ENCODE results near the gene FIBCD1.

Gene FIBCD1

DNA sequence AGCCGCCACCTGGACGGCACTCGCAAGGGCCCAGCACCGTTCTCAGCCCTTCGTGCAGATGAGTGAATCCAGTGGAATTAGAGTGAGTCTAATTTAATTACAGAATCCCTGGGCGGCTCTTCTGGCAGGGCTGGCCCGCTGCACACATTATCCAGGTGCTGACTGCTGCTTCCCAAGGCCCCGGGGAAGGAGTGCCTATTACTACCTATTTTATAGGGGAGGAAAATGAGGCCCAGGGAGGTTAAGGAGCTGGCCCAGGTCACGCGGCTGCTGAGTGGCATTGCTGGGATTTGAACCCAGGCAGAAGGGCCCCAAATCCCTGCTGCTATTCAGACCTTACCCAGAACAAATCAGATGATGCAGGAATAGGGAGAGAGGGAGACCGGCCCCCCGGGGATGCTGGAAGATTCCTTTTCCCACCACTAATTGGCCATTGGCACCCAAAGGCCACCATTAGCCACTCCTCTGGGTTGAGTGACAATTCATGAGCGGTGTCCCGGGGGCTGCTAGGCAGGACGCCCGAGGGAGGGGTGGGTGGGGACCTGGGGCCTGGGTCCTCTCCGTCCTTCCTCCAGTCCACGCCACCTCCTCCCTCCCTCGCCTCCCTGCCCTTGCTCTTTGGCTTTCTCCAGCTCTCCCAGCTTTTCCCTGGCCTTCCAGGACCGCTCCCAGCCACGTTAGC is 32.2 kb downstream of the FIBCD1 start:
- no peak for DNase-seq (ENCODE audit: low spot score)

DNA sequence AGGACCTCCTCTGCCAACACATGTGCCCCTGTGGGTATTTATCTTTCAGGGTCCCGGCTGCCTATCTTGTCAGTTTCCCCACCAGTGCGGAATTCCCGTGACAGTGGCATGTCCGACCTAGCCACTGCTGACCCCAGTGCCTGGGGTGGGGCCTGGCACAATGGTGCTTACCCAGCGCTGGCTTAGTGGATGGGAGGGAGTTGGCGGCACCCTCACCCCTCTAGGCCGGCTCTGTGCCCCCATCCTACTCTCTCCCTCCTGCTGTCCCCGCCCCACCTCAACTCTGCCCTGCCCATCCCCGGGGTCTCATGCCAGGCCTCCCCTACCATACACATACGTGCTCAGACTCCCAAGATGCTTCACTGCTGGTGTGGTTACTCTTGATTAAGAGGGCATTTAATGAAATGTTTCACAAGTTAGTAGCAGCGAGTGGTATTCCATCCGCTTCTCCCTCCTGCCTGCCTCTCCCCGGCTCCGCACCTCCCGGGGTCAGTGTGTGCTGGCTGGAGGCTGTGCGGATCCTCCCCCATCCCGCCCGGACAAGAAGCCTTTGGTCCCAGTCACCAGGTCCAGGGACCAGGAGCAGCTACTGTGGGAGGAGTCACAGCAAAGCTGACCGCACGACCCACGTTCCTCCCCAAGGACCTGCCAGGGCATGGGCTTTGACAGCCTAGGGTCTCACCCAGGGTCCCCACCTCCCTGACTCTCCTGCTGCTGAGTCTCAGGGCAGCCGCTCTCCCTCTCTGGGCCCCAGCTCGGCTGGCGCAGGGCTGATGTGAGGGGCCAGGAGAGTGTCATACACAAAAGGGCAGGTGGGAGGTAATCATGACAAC is 32.9 kb downstream of the FIBCD1 start:
- DNase-seq (ENCODE audit: low spot score) = no peak

DNA sequence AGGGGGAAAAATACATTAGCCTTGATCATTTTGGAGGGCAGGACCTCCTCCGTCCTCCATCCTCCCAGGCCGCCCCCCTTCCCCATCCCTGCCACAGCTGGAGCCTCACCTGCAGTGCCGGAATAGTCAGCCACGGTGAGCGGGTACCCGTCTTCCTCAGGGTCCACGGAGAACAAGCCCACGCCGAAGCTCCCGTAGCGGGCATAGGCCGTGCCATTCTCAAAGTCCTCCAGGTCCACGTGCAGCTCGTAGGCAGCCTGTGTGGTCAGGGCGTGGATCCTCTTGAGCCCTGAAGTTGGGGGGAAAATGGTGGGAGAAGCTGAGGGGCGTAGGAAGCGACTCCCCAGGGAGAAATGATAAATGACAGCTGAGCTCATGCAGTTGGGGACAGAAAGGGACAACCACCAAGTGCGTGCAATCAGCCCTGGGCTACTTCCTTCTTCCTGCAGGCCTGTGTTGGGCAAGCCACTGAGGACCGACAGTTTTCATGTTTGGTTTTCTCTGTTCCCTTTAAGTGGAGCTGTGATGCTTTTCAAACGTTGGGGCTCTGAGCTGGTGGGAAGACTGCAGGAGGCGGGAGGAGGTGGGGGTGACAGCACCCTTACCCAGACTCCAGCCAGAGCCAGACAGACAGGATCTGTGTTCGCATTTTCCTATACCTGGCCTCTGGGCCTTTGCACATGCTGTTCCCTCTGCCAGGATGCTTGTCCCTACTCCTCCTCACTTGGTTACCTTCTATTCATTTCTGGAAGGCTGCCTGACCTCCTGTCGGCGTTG is 33.7 kb downstream of the FIBCD1 start:
- no peak for DNase-seq (ENCODE audit: low spot score)

DNA sequence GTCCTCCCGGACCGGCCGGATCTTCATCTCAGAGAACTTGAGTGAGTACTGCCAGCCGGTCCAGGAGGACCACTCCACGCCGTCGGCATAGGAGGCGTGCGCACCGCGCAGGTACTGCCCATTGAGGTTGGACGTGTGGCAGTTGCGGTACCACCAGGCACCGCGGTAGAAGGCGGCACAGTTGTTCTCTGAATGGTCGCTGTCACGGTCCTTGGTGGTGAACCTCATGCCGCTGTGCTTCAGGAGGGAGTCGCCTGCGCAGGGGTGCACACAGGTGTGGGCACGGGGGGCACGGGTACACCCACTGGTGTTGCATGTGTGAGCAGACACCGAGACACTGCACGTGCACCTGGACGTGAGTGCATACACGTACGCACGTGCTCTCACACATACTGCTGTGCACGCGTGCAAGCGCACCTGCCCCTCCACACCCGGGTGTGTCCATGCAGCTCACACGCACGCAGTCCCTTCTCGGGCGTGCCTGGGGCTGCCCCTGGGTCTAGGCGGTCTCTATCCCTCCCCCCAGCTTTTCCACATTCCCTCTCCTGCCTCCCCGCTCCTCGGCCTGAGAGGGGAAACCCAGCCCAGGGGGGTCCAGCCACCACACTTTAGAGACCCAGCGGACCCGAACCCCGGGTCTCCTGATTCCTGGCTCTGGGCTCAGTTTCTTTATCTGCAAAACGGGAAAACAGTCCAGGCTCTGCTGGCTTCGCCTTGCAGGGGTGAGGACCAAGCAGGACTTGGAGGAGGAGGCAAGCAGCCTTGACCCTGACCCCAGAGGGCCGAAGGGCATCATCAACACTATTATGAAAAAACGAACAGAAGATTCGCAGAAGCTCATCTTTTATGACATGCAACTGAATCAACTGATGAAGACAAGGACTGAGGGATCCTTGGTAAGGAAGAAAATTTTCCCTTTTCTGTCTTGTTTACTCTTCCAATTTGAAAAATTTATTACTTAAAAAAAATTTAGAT is 34.7 kb downstream of the FIBCD1 start:
- no peak for DNase-seq (ENCODE audit: low spot score)

DNA sequence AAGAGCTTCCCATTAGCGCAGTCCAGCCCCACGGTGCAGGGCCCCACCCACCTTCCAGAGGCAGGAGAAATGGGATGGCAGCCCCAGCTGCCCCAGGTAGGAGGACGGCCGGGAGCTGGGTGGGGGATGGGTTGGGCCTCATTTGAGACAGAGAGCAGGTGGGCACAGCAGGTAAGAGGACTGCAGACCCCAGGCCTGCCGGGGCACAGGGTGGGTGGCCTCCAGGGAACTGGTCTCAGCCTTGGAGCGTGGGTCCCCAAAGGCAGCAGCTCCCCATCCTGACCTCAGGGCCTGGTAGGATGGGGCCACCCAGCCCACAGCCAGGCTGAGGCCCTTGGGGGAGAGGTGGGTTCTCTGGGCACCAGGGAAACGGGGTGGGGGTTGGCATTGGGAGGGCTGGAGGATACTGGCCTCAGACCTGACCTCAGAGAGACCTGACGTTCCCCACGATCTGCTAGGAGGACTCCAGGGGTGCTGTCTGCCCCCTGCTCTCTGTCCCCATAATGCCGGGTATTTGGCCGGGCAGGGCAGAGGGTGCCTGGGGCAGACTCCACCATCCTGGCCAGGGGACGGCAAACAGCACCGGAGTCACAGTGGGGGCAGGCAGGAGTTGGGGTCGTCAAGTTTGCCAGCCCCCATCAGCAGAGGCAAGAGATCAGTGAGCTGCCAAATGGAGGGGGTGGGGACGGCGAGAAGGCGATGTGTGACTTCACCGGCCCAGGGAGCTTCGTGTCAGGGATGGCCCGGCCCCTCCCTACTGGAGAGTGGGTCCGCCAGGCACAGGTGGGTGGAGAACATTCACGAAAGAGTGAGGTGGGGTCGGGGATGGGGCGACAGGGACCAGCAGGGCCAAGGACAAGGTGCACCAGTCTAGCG is 35.6 kb downstream of the FIBCD1 start:
- DNase-seq (ENCODE audit: low spot score) = no peak

DNA sequence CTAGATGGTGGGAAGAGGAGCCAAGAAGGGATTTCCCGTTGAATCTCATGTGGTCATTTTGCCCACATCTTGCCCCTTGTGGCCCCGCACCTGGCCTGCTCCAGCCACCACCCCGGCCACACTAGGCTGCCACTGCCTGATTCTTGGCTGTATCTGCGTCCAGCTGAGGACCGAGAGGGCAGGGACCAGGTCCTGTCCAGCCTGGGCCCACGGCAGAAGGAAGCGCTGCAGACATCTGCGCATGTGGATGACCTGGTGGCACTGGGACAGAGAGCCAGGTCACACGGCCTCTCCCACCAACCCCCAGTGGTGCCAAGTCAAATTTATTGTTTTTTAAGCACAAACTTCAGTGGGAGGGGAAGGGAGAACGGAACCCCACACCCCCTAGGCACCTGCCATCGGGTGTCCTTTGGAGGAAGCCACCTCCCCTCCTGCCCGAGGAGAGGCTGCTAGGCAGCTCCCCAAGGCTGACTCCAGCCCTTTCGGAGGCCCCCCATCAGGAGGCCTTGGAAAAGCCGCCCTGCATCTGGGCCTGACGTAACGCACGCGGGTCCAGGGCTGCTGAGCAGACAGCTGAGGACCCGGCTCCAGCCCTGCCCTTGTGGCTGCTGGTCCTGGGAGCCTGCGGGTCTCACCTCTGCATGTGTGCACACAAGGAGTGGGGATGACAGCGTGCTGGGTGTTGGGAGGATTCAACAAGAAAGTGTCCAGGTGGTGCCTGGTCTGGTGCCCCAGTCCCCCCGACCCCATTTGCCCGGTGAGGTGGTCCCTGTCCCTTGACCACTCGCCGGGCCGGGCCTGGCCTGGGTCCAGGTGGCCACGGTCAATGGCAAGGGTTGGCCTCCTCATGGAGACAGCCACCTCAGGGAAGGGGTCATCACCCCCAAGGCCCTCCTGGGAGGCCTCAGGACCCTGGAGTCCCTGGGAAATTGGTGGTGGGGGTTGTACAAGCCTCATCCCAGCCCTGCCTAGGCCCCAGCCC is 36.6 kb downstream of the FIBCD1 start:
- DNase-seq (ENCODE audit: low spot score) = no peak

DNA sequence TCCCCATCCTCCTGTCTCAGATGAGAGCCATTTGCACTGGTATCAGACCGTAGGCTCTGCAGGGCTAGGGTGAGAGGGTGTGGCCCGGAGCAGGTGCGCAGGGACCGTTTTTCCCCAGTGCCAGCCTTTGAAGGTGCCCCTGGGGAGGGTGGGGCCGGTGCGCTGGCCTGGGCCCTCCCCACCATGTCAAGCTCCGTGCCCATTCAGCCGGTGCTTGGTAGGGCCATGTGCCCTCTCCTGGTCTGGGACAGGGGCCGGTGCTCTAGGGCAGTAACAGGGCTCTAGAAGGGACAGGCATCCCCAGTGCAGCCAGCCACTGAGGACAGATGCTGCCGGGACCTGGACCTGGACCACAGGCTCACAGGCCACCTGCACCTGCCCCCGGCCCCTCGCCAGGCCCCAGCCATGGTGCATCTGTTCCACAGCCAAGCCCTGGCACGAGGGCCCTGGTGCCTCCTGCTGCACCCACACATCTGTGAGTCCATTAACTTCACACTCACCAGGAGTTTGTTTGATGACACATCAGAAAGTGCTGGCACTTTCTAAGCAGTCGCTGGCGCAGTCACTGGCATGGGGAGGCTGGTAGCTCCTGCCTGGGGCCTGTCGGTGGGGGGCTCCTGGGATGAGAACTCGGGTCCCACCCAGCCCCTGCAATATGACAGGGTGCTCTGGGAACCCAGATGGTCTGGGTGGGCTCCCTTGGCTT is 37.4 kb downstream of the FIBCD1 start:
- DNase-seq (ENCODE audit: low spot score) = no peak

DNA sequence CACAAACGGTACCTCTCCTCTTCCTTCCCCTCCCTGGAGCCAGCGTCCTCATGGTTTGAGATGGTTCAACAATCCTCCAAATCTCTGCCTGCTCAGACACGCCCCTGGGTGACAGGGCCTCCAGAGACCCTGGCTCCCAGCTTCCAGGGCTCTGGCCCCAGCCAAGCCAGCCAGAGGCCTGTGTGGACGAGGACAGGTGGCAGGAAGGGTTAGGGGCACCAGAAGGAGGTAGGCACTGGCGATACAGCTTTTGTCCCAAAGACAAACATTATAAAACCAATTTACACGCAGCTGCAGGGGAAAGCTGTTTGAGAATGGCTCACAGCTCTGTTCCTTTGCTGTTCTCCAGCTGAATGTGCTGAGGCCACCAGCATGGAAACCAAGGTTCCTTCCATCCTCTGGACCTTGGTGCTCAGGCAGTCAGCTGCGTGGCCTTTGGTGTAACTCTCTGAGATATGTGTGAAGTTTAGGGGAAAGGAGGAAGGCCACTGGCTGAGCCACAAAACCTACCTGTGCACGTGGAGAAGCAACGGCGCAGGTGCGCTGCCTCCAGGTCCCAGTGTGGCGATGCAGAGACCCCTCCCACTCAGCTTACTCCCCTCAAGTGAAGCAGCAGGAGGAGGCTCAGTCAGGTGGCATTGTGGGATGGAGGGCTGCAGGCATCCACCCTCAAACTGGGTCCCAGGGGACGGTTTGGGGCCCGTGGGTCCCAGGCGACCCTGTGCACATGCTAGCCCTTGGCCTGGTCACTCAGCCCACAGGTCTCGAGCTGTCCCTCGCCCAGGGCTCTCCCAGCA is 38.1 kb downstream of the FIBCD1 start:
- no peak for DNase-seq (ENCODE audit: low spot score)

DNA sequence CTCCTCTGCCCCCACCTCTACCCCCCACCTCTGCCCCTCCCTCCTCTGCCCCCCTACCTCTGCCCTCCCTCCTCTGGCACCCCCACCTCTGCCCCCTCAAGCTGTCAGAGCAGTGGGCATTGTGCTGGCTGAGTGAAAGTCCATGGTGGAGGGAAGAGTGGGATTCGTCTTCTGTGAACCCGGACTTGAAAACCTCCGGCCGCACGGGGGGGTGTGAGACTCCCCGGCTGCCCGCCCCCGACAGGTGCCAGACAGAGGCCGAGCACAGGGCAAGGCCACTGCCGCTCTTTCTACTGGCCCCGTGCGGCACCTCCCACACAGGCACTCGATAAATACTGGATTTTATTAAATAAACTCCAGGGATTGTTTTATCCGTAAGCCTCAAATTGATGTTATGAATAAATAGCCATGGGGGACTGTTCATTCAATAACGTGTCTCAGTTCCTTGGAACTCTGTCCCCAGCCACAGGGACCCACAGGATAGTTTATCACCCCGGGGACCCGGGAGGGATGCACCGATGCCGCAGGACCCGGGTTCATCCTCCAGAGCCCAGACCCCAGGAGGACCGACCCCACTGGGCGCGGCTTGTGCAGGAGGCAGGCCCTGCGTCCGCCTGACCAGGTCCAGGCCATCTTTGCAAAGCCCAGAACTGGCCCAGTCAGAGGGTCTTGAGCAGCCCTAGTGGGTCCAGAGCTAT is 39.8 kb downstream of the FIBCD1 start:
- no peak for DNase-seq (ENCODE audit: low spot score)

DNA sequence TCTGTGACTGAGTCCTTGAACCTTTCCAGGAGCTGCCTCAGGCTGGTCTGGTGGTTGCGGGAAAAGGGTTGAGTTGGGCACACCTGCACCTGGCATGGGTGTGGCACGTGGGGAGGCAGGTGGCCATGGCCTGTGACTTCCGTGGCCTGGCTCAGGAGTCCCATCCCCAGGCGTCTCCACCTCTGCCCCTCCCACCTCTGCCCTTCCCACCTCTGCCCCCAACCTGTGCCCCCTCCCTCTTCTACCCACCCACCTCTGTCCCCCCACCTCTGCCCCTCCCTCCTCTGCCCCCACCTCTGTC is 40.5 kb downstream of the FIBCD1 start:
- no peak for DNase-seq (ENCODE audit: low spot score)

DNA sequence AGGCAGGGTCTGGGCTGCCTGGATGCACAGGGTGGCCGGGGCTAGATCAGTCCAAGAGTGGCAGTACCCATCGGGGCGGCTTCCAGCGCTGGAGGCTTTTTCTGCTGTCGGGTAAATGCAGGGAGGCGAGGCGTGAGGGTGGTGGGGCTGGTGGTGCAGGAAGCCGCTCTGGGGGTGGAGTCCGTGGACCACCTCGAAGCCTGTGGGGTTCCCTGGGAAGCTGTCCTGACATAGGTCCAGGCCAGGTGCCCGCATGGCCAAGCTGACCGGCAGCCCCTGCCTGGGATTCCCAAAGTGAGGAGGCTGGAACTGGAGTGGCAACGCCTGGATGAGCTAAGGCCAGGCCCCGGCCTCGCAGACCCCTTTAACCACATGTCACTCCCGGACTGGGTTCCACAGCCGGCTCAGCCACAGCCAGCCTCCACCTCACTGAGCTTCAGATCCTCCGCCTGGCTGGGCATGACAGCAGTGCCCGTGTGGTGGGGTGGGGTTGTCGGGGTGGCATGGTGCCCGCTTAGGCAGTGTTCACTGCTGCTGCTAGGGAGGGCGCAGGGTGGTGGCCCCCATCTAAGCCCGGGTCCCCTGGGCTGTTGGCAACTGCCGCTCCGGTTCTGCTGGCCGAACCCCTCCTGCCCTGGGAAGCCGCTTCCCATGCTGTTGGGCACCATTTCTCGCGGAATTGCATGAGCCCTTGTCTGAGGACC is 41.0 kb downstream of the FIBCD1 start:
- DNase-seq (ENCODE audit: low spot score) = no peak

DNA sequence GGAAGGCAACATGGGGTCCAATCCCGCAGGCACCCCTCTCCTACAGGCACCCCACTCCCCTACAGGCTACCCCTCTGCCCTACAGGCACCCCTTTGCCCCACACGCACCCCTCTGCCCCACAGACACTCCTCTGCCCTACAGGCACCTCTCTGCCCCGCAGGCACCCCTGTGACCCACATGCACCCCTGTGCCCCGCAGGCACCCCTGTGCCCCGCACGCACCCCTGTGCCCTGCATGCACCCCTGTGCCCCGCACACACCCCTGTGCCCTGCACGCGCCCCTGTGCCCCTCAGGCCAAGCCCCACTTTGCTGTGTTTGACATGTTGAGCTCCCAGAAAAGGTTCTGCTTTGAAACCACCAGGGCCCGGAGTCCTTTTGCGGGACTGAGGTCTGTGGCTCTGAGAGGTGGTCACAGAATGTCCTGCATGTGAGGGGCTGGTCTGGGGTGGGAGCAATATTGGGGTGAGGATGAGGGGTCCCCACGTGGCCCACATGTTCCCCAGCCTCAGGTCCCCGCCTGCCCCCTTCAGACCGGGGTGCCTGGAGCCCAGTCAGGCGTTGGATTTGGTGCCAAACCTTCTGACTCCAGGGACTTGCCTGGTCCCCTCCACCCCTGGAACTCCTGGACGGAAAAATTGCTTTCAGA is 41.8 kb downstream of the FIBCD1 start:
- no peak for DNase-seq (ENCODE audit: low spot score)

DNA sequence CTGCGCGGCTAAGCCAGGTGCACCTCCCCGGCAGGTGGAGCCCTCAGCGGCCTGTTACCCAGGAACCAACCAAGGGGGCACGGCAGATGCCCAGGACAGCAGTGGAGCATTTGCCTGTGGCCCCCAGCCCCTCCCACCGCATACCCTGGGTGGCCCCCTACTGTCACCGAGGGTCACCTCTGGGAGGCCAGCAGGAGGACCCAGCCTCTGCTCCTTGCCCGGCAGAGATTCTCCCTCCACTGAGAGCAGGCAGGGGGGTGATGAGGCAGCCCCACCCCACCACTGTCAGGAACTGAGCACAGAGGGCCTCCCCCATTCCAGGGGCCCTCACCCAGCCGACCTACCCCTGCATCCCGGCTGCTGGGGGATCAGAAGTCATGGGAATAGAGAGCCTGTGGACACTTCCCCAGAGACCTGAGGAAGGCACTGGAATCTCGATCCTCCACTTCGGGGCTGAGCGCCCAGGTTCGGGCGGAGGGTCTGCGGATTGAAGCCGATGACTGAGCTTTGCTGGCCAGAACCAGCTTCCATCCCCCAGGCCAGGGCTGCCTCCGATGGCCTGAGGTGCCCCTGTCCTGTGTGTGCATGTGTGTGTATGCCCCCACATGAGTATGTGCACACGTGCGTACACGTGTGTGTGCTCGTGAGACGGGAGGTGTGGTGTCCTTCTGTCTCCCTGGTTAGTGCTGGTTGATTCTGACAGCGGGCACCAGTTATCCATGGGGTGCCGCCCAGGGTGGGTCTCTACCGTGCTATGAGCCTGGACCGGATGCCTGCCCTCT is 42.6 kb downstream of the FIBCD1 start, which contains the start of gene QRFP:
TSS of gene QRFP (minus strand) at position 580 of the 782 bp plus-strand sequence. CDS start 2,974 bp downstream, outside the sequence.
- no peak for DNase-seq (ENCODE audit: low spot score)

DNA sequence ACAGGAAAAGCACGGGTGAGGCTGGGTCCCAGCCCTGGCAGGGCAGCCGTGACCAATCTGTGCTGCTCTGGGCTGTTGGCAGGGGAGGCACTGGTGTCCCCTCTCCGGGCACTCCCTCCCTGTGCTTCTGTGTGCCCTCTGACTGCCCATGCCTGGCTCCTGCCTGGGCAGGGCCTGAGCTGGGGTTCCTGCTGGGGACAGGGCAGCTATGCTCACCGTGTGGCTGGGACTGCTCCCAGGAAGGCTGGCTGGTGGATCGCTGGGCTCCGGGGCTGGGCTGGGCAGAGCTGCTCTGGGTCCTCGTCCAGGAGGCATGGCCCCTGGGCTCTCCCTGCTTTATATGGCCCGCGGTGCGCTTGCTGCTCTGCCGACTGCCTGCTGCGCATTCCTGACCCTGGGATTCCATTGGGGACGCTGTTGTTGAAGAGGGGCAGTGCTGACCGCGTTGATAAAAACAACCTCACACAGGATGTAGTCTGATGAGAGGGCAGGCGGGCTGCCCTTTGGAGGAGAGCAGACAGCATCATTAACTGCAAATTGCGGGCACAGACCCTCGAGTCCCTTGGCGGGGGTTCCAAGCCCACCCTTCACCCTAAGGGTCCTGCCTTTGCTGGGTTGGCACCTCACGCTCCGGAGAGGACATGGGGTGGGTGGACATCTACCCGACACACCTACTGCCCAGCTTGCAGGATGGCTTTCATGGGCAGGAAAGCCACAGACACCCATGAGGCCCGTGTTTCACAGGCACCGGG is 43.4 kb downstream of the FIBCD1 start:
- no peak for DNase-seq (ENCODE audit: low spot score)

DNA sequence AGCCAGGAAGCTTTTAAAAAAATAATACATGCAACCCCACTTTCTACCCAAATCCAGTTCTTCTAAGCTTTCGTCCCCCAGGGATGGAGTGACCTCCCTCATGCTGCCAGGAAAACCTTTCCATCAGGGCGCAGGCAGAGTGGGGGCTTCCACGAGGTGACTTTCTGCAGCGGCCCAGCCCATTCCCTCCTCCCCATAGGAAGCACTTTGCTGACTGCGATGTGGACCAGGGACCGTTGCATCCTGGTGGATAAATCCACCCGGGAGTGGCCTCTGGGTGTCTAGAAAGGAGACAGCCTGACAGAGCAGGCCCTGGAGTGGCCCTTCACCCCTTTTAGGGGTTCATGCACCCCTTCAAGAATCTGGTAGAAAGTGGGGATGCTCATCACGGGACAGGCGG is 44.0 kb downstream of the FIBCD1 start:
- no peak for DNase-seq (ENCODE audit: low spot score)
